HG02870 (cell line): Measurements from ENCODE around the gene FGF5.

Experiments used
- ATAC-seq: cut with Tn5 transposase; IDR thresholded peaks from one replicate; pipeline ENCODE4 v1.9.1; 2021; ENCODE audit warnings: mild to moderate bottlenecking, moderate library complexity; ENCODE audit not compliant: unreplicated experiment

The FGF5 gene

DNA sequence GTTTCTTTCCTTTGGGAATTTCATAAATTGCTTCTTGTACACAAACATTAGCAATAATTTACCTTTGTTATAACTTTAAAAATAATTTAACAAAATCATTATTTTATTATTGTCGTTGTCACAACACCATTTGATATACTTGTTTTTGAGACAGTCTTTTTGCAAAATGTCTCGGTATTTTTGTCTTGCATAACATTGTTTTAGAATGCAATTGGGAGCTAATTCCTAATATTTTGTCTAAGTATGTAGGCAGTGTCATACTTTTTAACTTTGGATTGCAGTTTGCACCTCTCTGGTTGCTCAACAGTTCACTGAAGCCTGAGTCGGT is 68.7 kb downstream of the FGF5 start:
- ATAC-seq, result no peak

DNA sequence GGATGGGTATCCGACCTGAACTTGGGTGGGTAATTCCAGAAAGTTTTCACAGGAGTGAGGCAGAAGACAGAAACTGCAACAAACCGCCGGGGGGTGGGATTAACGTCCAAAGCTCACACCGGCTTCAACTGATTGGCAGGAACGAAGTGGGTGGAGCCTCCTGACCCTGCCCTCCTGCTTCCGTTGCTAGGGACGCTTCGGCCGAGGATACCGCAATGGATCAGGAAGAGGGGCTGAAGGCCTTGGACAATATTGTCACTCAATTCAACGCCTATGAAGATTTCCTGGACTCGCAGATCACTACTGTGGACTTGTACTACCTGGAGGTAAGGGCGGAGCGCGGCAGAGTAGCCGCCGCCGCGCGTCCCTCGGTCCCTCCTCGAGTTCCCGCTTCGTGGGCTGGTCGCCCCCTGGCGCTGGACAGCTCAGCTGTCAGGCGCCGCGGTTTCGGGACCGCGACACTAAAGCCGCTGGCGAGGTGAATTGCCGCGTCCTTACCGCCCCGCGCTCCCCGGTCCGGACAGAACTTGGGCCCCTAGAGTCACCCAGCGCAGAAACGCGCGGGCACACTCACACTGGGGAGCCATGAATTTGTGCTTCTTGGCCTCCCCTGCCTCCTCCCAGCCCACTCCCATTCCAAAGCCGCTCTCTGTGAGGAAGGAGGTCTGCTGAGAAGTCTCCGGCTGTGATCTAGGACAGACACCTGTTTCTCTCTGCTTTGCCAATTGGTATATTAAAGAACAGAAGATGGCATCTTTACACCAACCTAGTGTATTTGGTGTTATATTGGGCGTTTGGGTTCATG is 69.3 kb downstream of the FGF5 start, which contains the start of gene CFAP299:
TSS of gene CFAP299 (plus strand) at position 177 of the 805 bp plus-strand sequence.
- ATAC-seq, result peak; percentile 99

GRCh38 chr4:80336582-80336981 is 70.1 kb downstream of the FGF5 start:
- ATAC-seq, result no peak

DNA sequence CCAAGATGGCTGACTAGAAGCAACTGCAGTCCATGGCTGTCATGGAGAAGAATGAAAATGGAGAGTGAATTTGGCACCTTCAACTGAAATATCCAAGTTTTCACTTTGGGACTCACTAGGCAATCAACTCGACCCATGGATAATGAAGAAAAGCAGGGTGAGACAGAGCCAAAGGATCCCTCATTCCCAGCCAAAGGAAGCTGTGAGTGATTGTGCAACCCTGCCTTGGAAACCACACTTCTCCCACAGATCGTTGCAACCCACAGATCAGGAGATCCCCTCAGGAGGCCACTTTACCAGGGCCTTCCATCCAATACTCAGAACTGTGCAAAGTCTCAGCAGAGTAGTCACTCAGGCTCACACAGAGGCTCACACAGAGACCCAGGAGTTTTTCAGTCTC is 73.6 kb downstream of the FGF5 start:
- ATAC-seq, result no peak
